MM.1S (cell line): ENCODE measurements around the gene LCLAT1.

ENCODE experiments used
- DNase-seq: peaks from one replicate; pipeline ENCODE4 v3.0.0-alpha.2; 2015
- H2AFZ ChIP-seq: fragments of 300-600 bp; sonication (generic); 2 replicates; pipeline ENCODE4 v1.6.0; 2016; ENCODE audit warnings: antibody characterized with exemption, low read length
- H3F3A ChIP-seq: fragments of 300-600 bp; sonication (generic); 2 replicates; pipeline ENCODE4 v1.6.1; 2016; ENCODE audit warnings: mild to moderate bottlenecking, antibody characterized with exemption, low read length, moderate library complexity, mixed read lengths; ENCODE audit not compliant: insufficient read depth
- H3K27ac ChIP-seq: fragments of 300-600 bp; sonication (generic); 2 replicates; pipeline ENCODE4 v1.5.1; 2016; ENCODE audit warnings: mild to moderate bottlenecking, low read length
- H3K27me3 ChIP-seq: fragments of 300-600 bp; sonication (generic); replicated peaks from 2 replicates; pipeline ENCODE4 v1.6.0; 2016; ENCODE audit warnings: low read length; ENCODE audit not compliant: insufficient read depth
- H3K36me3 ChIP-seq: fragments of 300-600 bp; sonication (generic); replicated peaks from 2 replicates; pipeline ENCODE4 v1.6.1; 2016; ENCODE audit warnings: mild to moderate bottlenecking, low read length, mixed read lengths; ENCODE audit not compliant: insufficient read depth
- H3K4me1 ChIP-seq: fragments of 300-600 bp; sonication (generic); 2 replicates; pipeline ENCODE4 v1.6.1; 2016; ENCODE audit warnings: low read length, mixed read lengths
- H3K4me2 ChIP-seq: fragments of 300-600 bp; sonication (generic); 2 replicates; pipeline ENCODE4 v1.6.0; 2016; ENCODE audit warnings: low read depth, low read length
- H3K4me3 ChIP-seq: fragments of 300-600 bp; sonication (generic); 2 replicates; pipeline ENCODE4 v1.5.1; 2016; ENCODE audit warnings: low read length, mixed read lengths
- H3K79me2 ChIP-seq: fragments of 300-600 bp; sonication (generic); 2 replicates; pipeline ENCODE4 v1.6.1; 2016; ENCODE audit warnings: mixed run types, low read length, mixed read lengths
- H3K9ac ChIP-seq: fragments of 300-600 bp; sonication (generic); 2 replicates; pipeline ENCODE4 v1.6.1; 2016; ENCODE audit warnings: low read length, mixed read lengths
- H3K9me2 ChIP-seq: fragments of 300-600 bp; sonication (generic); replicated peaks from 2 replicates; pipeline ENCODE4 v1.6.1; 2016; ENCODE audit warnings: mild to moderate bottlenecking, low read length, mixed read lengths; ENCODE audit not compliant: insufficient read depth
- H3K9me3 ChIP-seq: fragments of 300-600 bp; sonication (generic); replicated peaks from 2 replicates; pipeline ENCODE4 v1.6.1; 2016; ENCODE audit warnings: mild to moderate bottlenecking, low read length, mixed read lengths; ENCODE audit not compliant: insufficient read depth
- H4K20me1 ChIP-seq: fragments of 300-600 bp; sonication (generic); 2 replicates; pipeline ENCODE4 v1.6.1; 2016; ENCODE audit warnings: mild to moderate bottlenecking, low read length, moderate library complexity, mixed read lengths; ENCODE audit not compliant: insufficient read depth
- EZH2 ChIP-seq: fragments of 300-600 bp; sonication (generic); optimal IDR thresholded peaks from 2 replicates; pipeline ENCODE3; 2017; ENCODE audit warnings: low read depth, mild to moderate bottlenecking, antibody characterized with exemption, low read length, mixed read lengths
- EZH2phosphoT487 ChIP-seq: fragments of 300-600 bp; sonication (generic); IDR thresholded peaks from 2 replicates; pipeline ENCODE4 v1.6.1; 2018; ENCODE audit warnings: antibody characterized with exemption, low read length
- TF ChIP-seq, protein P1 (sequence below): fragments of 300-600 bp; sonication (generic); IDR thresholded peaks from 2 replicates; pipeline ENCODE4 v1.5.1; 2016; ENCODE audit warnings: antibody characterized with exemption, low read length, mixed read lengths

Gene LCLAT1

DNA sequence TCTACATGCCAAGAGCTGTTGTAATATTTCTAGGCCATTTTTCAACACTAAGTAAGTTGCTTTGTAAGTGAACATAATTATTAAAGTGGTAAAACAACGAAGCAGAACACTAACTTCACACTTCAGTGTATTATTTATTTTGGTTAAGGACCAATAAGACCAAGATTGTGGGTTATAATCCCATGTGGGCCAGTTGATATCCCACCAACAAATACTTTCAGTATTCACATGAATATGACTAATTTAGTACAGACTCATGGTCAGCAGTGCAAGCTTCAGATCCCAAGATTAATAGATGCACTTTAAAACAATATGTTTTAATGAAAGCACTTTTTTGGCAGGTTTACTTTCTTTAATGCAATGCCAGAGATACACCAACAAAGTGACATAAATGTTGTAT is 154.3 kb downstream of the LCLAT1 start:
- no peaks in the 10 kb centered on the region for H4K20me1 ChIP-seq
- TF ChIP-seq, protein P1, sequence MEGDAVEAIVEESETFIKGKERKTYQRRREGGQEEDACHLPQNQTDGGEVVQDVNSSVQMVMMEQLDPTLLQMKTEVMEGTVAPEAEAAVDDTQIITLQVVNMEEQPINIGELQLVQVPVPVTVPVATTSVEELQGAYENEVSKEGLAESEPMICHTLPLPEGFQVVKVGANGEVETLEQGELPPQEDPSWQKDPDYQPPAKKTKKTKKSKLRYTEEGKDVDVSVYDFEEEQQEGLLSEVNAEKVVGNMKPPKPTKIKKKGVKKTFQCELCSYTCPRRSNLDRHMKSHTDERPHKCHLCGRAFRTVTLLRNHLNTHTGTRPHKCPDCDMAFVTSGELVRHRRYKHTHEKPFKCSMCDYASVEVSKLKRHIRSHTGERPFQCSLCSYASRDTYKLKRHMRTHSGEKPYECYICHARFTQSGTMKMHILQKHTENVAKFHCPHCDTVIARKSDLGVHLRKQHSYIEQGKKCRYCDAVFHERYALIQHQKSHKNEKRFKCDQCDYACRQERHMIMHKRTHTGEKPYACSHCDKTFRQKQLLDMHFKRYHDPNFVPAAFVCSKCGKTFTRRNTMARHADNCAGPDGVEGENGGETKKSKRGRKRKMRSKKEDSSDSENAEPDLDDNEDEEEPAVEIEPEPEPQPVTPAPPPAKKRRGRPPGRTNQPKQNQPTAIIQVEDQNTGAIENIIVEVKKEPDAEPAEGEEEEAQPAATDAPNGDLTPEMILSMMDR = no peak
- TF ChIP-seq EZH2phosphoT487 = no peak
- TF ChIP-seq EZH2 = no peak
- H3K9ac ChIP-seq = no peak overlapping the region
- H3K27ac ChIP-seq = no peak overlapping the region
- no peaks in the 10 kb centered on the region for H3K27me3 ChIP-seq
- no peak overlapping the region for H3K4me2 ChIP-seq
- H3K4me1 ChIP-seq = no peaks in the 10 kb centered on the region
- H3K36me3 ChIP-seq = no peaks in the 10 kb centered on the region
- no peaks in the 10 kb centered on the region for H3K9me2 ChIP-seq
- H3K4me3 ChIP-seq = no peak overlapping the region
- H3K9me3 ChIP-seq = no peaks in the 10 kb centered on the region
- H3F3A ChIP-seq = no peaks in the 10 kb centered on the region
- H3K79me2 ChIP-seq = no peaks in the 10 kb centered on the region
- H2AFZ ChIP-seq = no peak overlapping the region
- no peak for DNase-seq

DNA sequence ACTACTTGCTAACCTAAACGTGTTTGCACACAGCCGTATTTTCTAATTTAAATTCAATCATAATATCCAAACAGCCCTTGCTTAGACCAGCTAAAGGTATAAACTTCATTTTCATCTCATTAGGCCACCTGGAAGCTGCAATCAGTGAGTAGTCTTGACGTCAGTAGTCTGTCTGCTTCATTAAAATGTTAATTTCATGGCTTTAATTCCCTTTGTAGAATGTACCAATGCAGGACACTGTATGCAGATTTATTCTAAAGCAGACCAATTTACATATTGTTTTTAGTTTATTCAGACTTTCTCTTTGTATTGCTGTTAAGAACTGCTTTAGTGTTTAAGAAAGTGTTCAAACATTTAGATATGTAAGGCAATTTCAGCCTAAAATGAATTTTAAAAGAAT is 158.2 kb downstream of the LCLAT1 start:
- Histone ChIP-seq H3K27me3 (no peaks in the 10 kb centered on the region), H3K4me2 (no peak overlapping the region), H3K4me3 (no peak overlapping the region), H3F3A (no peaks in the 10 kb centered on the region), H3K27ac (no peak overlapping the region), H3K36me3 (no peaks in the 10 kb centered on the region), H4K20me1 (no peaks in the 10 kb centered on the region), H2AFZ (no peak overlapping the region), H3K9ac (no peak overlapping the region), H3K9me2 (no peaks in the 10 kb centered on the region), H3K9me3 (no peaks in the 10 kb centered on the region), H3K4me1 (no peaks in the 10 kb centered on the region), H3K79me2 (no peaks in the 10 kb centered on the region)
- DNase-seq = no peak
- TF ChIP-seq EZH2 = no peak
- TF ChIP-seq EZH2phosphoT487 = no peak
- TF ChIP-seq, protein P1 = no peak

DNA sequence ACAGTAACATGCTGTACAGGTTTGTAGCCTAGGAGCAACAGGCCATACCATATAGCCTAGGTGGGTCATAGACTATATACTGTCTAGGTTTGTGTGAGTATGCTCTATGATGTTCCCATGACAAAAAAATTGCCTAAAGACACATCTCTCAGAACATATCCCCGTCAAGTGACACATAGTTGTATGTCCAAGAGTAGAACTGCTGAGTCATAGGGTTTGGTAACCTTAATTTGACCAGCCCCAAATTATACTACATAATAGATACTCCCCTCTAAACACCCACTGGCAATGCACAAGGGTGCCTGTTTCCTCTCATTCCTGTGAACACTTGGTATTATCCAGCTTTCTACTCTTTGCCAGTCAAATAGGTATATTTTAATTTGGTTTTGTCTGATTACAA is 161.6 kb downstream of the LCLAT1 start:
- Histone ChIP-seq H3K27ac (no peak overlapping the region), H2AFZ (no peak overlapping the region), H3F3A (no peaks in the 10 kb centered on the region), H3K79me2 (no peaks in the 10 kb centered on the region), H3K4me3 (no peak overlapping the region), H3K4me1 (no peaks in the 10 kb centered on the region), H3K36me3 (no peaks in the 10 kb centered on the region), H3K9me3 (no peaks in the 10 kb centered on the region), H3K9ac (no peak overlapping the region), H4K20me1 (no peaks in the 10 kb centered on the region), H3K9me2 (no peaks in the 10 kb centered on the region), H3K4me2 (no peak overlapping the region), H3K27me3 (no peaks in the 10 kb centered on the region)
- TF ChIP-seq, protein P1 = no peak
- TF ChIP-seq EZH2phosphoT487 (no peak), EZH2 (no peak)
- DNase-seq = no peak

DNA sequence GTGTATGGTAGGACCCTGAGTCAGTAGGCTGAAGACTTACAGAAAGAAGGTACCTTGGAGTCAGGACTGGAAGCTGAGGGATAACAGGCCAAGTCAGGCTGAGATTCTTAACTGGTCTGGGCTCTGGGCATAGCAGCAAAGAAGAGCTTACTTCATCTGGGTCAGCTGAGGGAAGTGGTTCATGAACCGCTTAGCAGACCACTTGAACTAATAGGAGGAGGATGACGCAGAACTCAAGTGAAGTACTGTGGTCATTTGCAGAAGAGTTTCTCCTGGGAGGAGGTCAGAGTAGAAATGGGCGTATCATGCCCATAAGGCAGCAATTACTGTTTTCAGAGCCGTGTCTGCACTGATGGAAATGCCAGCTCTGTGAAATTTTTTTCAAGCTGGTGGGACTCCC is 164.5 kb downstream of the LCLAT1 start:
- H3K9ac ChIP-seq = no peak overlapping the region
- no peak overlapping the region for H3K4me2 ChIP-seq
- H3F3A ChIP-seq = no peaks in the 10 kb centered on the region
- H3K4me1 ChIP-seq = no peaks in the 10 kb centered on the region
- no peaks in the 10 kb centered on the region for H3K36me3 ChIP-seq
- no peak overlapping the region for H2AFZ ChIP-seq
- H3K27me3 ChIP-seq = no peaks in the 10 kb centered on the region
- no peaks in the 10 kb centered on the region for H3K79me2 ChIP-seq
- H3K9me3 ChIP-seq = no peaks in the 10 kb centered on the region
- no peak overlapping the region for H3K4me3 ChIP-seq
- DNase-seq = no peak
- TF ChIP-seq, protein P1 = no peak
- TF ChIP-seq EZH2 = no peak
- H3K9me2 ChIP-seq = no peaks in the 10 kb centered on the region
- no peaks in the 10 kb centered on the region for H4K20me1 ChIP-seq
- H3K27ac ChIP-seq = no peak overlapping the region
